GM12865 (cell line): ENCODE results near the gene NFU1.

Experiments used
- DNase-seq: peaks from one replicate; pipeline ENCODE4 v3.0.0; 2010; ENCODE audit warnings: low read depth
- H3K4me3 ChIP-seq: 2 replicates; pipeline ENCODE4 v1.5.1; 2011; ENCODE audit warnings: mild to moderate bottlenecking, low read depth, low read length, control low read depth
- CTCF ChIP-seq: IDR thresholded peaks from 2 replicates; pipeline ENCODE4 v1.5.1; 2011; ENCODE audit warnings: low read length, control low read depth, low read depth, inconsistent platforms; ENCODE audit not compliant: insufficient read depth; ENCODE audit errors: missing control alignments

Gene NFU1

GRCh38 chr2:69471793-69472192, 34.6 kb upstream of the NFU1 start:
- DNase-seq: no peak
- no peak for TF ChIP-seq CTCF
- H3K4me3 ChIP-seq: no peak overlapping the region

GRCh38 chr2:69470911-69471310, 33.7 kb upstream of the NFU1 start:
- no peak for TF ChIP-seq CTCF
- DNase-seq: no peak
- no peak overlapping the region for H3K4me3 ChIP-seq

GRCh38 chr2:69469784-69470183, 32.5 kb upstream of the NFU1 start:
- no peak overlapping the region for H3K4me3 ChIP-seq
- no peak for DNase-seq
- TF ChIP-seq CTCF: no peak

GRCh38 chr2:69469375-69469774, 32.1 kb upstream of the NFU1 start:
- no peak overlapping the region for H3K4me3 ChIP-seq
- no peak for DNase-seq
- no peak for TF ChIP-seq CTCF

DNA sequence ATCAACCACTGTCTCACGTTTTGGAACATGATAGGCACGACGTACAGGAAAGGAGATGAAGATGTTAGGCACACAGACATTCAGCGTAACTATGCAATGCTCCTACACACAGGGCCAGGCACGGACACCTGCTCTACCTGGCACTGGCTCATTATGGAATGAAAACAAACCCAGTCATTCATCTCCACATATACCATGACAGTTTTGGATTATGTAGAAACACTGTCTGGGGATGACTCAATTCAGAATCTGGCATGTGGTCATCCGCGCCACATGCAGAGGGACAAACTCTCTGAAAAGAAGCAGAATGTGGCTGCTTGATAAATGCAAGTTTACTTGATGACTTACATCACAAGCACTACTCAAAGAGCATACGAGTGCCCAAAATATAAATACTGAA, 29.5 kb upstream of the NFU1 start:
- DNase-seq: no peak
- TF ChIP-seq CTCF: no peak
- no peak overlapping the region for H3K4me3 ChIP-seq

- H3K4me3 ChIP-seq: no peak overlapping the region
- no peak for TF ChIP-seq CTCF
- no peak for DNase-seq
These were observed 28.6 kb upstream of the NFU1 start for GRCh38 chr2:69465513-69466456.

DNA sequence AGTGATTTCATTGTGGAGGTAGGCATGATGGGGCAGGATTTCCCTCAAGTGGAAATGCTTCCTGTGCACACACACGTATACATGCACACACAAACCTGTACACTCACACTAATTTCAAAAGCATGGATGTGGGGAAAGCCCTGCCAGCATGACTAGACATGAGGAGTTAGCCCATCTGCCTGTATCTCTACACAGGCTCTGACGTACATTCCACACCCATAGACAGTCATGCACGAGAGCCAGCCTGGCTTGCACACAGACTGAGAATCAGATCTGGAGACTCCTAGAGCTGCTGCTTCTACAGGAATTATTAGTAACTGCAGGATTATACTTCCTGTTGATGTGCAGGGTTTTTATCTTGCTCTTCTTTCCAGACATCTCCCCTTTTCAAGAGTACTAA, 27.3 kb upstream of the NFU1 start:
- no peak for DNase-seq
- no peak for TF ChIP-seq CTCF
- H3K4me3 ChIP-seq: no peak overlapping the region
